Endodermal cell (in vitro differentiated cells): ENCODE data around the gene MYH14. TPM values are rescaled to one million over a fixed set of nuclear protein-coding genes. Genes with fewer than 3 reads are reported as not detected.

ENCODE experiments used
- DNase-seq: peaks from one replicate; pipeline ENCODE4 v3.0.0-alpha.2; 2017
- H3K27ac ChIP-seq: 2 replicates; pipeline ENCODE4 v1.5.1; 2013; ENCODE audit warnings: mild to moderate bottlenecking, low read depth, low read length, moderate library complexity
- H3K27me3 ChIP-seq: 2 replicates; pipeline ENCODE4 v1.6.1; 2013; ENCODE audit warnings: mild to moderate bottlenecking, low read length, moderate library complexity; ENCODE audit not compliant: insufficient read depth, control insufficient read depth, poor library complexity, severe bottlenecking
- H3K36me3 ChIP-seq: 2 replicates; pipeline ENCODE4 v1.7.0; 2013; ENCODE audit warnings: mild to moderate bottlenecking, low read length, moderate library complexity; ENCODE audit not compliant: control insufficient read depth, insufficient read depth
- H3K4me1 ChIP-seq: one replicate; pipeline ENCODE4 v1.7.0; 2013; ENCODE audit warnings: low read length; ENCODE audit not compliant: control insufficient read depth, insufficient read depth
- H3K4me3 ChIP-seq: 2 replicates; pipeline ENCODE4 v1.5.1; 2013; ENCODE audit warnings: mild to moderate bottlenecking, low read length, moderate library complexity
- H3K9ac ChIP-seq: 2 replicates; pipeline ENCODE4 v1.6.1; 2013; ENCODE audit warnings: mild to moderate bottlenecking, low read length, moderate library complexity; ENCODE audit not compliant: poor library complexity, severe bottlenecking; ENCODE audit errors: extremely low read depth
- H3K9me3 ChIP-seq: 2 replicates; pipeline ENCODE4 v1.6.1; 2013; ENCODE audit warnings: mild to moderate bottlenecking, low read length, moderate library complexity; ENCODE audit not compliant: control insufficient read depth
- H3K27ac Mint-ChIP-seq: 2 replicates; pipeline ENCODE4 v1.8.0; 2020; ENCODE audit warnings: mixed read lengths
- H3K27me3 Mint-ChIP-seq: 2 replicates; pipeline ENCODE4 v1.8.0; 2021; ENCODE audit warnings: mild to moderate bottlenecking, mixed read lengths; ENCODE audit not compliant: insufficient read depth
- H3K36me3 Mint-ChIP-seq: 2 replicates; pipeline ENCODE4 v1.8.0; 2020; ENCODE audit warnings: low read depth, mixed read lengths
- H3K4me1 Mint-ChIP-seq: 2 replicates; pipeline ENCODE4 v1.8.0; 2020; ENCODE audit warnings: mixed read lengths
- H3K4me3 Mint-ChIP-seq: 2 replicates; pipeline ENCODE4 v1.8.0; 2020; ENCODE audit warnings: mild to moderate bottlenecking, moderate library complexity, mixed read lengths
- H3K9me3 Mint-ChIP-seq: 2 replicates; pipeline ENCODE4 v1.8.0; 2020; ENCODE audit warnings: mild to moderate bottlenecking, mixed read lengths
- CTCF ChIP-seq: fragments of 200-600 bp; sonication (generic); conservative IDR thresholded peaks from 2 replicates; pipeline ENCODE4 v1.5.0; 2021; ENCODE audit warnings: antibody characterized with exemption, mild to moderate bottlenecking
- WGBS, 2 experiments: methylation state at CpG; one replicate each; pipeline versions ENCODE4 v1.1.5 to v1.1.7; 2013; ENCODE audit warnings: missing lambda C conversion rate in 2 of 2, mixed read lengths in 1 of 2; ENCODE audit not compliant: insufficient coverage in 1 of 2, insufficient read length in 1 of 2; 5-methylcytosine and 5-hydroxymethylcytosine counted together
- total RNA-seq, 2 donors: library from RNA; stranded (reverse); fragmentation: NEBNext Ultra II Directional in 1 of 2; extraction: Animal tissue kit (Norgen Biotek cat#: 25700) in 1 of 2; gene quantifications; 2 replicates in 1 of 2; 3 replicates in 1 of 2; pipeline ENCODE4 v1.2.1, GENCODE V29; 2021

Gene MYH14
- total RNA-seq, 2 donors from 2014 or later, result 12.8 to 16.7 TPM

GRCh38 chr19:50319156-50319555 lies 115.7 kb downstream of the MYH14 start:
- no peak overlapping the region for H3K27ac ChIP-seq
- TF ChIP-seq CTCF, result no peak
- WGBS, 2 experiments, result 88 to 93% methylated on average over 7 to 11 of the region's 11 CpGs
- no peak overlapping the region for H3K4me3 ChIP-seq
- DNase-seq, result no peak
- Mint-ChIP-seq H3K9me3 (no peaks in the 10 kb centered on the region), H3K4me1 (peaks cover 5% of the 10 kb centered on the region), H3K36me3 (peaks cover 10% of the 10 kb centered on the region), H3K27ac (no peak overlapping the region), H3K27me3 (peaks cover 14% of the 10 kb centered on the region), H3K4me3 (no peak overlapping the region)
- no peaks in the 10 kb centered on the region for H3K4me1 ChIP-seq
- no peaks in the 10 kb centered on the region for H3K9me3 ChIP-seq
- H3K27me3 ChIP-seq, result no peaks in the 10 kb centered on the region
- H3K9ac ChIP-seq, result no peak overlapping the region
- no peaks in the 10 kb centered on the region for H3K36me3 ChIP-seq

GRCh38 chr19:50320051-50320450 lies 116.6 kb downstream of the MYH14 start:
- WGBS, 2 experiments, result 94% methylated on average over 9 of the region's 12 CpGs; no CpG with 5 or more reads in 1 of the 2 experiments
- Histone ChIP-seq H3K27me3 (no peaks in the 10 kb centered on the region), H3K9me3 (no peaks in the 10 kb centered on the region), H3K4me1 (no peaks in the 10 kb centered on the region), H3K9ac (no peak overlapping the region), H3K36me3 (no peaks in the 10 kb centered on the region), H3K4me3 (no peak overlapping the region), H3K27ac (no peak overlapping the region)
- Mint-ChIP-seq H3K9me3 (no peaks in the 10 kb centered on the region), H3K4me1 (peaks cover 7% of the 10 kb centered on the region), H3K4me3 (no peak overlapping the region), H3K36me3 (peaks cover 10% of the 10 kb centered on the region), H3K27ac (no peak overlapping the region), H3K27me3 (peaks cover 17% of the 10 kb centered on the region)
- no peak for DNase-seq
- no peak for TF ChIP-seq CTCF

- Histone ChIP-seq H3K27me3 (no peaks in the 10 kb centered on the region), H3K9ac (no peak overlapping the region), H3K27ac (no peak overlapping the region), H3K9me3 (no peaks in the 10 kb centered on the region), H3K4me1 (no peaks in the 10 kb centered on the region), H3K4me3 (no peak overlapping the region), H3K36me3 (no peaks in the 10 kb centered on the region)
- Mint-ChIP-seq H3K9me3 (no peaks in the 10 kb centered on the region), H3K27me3 (peaks cover 18% of the 10 kb centered on the region), H3K27ac (no peak overlapping the region), H3K4me1 (peaks cover 10% of the 10 kb centered on the region), H3K4me3 (no peak overlapping the region), H3K36me3 (peaks cover 10% of the 10 kb centered on the region)
- no peak for TF ChIP-seq CTCF
- DNase-seq, result no peak
- WGBS, 2 experiments, result 92 to 93% methylated on average over 3 to 20 of the region's 20 CpGs
Measured at GRCh38 chr19:50320596-50320995, 117.2 kb downstream of the MYH14 start.
